Astrocyte (in vitro differentiated cells and primary cell): ENCODE results near the gene RND3. TPM values are rescaled to one million over a fixed set of nuclear protein-coding genes. Genes with fewer than 3 reads are reported as not detected.

Experiments
- DNase-seq: peaks from one replicate; pipeline ENCODE4 v3.0.0-alpha.2; 2010; ENCODE audit warnings: low read depth
- FAIRE-seq: peaks from 2 replicates; lab custom pipeline; 2011; peaks lifted over from hg19 to GRCh38; lab: Jason Lieb, UNC
- H2AFZ ChIP-seq: 2 replicates; pipeline ENCODE4 v1.6.0; 2012; ENCODE audit warnings: low read depth, low read length, inconsistent platforms
- H3K27ac ChIP-seq: 2 replicates; pipeline ENCODE4 v1.5.1; 2011; ENCODE audit warnings: low read depth, low read length, inconsistent platforms
- H3K27me3 ChIP-seq: 2 replicates; pipeline ENCODE4 v1.6.0; 2011; ENCODE audit warnings: low read length, inconsistent platforms; ENCODE audit not compliant: insufficient read depth
- H3K36me3 ChIP-seq: 2 replicates; pipeline ENCODE4 v1.5.1; 2011; ENCODE audit warnings: low read length, inconsistent platforms; ENCODE audit not compliant: insufficient read depth
- H3K4me1 ChIP-seq: 2 replicates; pipeline ENCODE4 v1.5.1; 2011; ENCODE audit warnings: low read length, inconsistent platforms; ENCODE audit not compliant: insufficient read depth
- H3K4me2 ChIP-seq: 2 replicates; pipeline ENCODE4 v1.6.0; 2012; ENCODE audit warnings: low read length, inconsistent platforms
- H3K4me3 ChIP-seq: 2 replicates; pipeline ENCODE4 v1.5.1; 2011; ENCODE audit warnings: low read depth, mild to moderate bottlenecking, low read length, inconsistent platforms; ENCODE audit not compliant: insufficient read depth
- H3K79me2 ChIP-seq: 2 replicates; pipeline ENCODE4 v1.6.0; 2012; ENCODE audit warnings: mild to moderate bottlenecking, low read length, inconsistent platforms; ENCODE audit not compliant: insufficient read depth
- H3K9ac ChIP-seq: 2 replicates; pipeline ENCODE4 v1.6.0; 2012; ENCODE audit warnings: mild to moderate bottlenecking, low read length, inconsistent platforms
- H3K9me3 ChIP-seq: 2 replicates; pipeline ENCODE4 v1.5.1; 2012; ENCODE audit warnings: low read depth, mild to moderate bottlenecking, low read length, inconsistent platforms; ENCODE audit not compliant: insufficient read depth
- H4K20me1 ChIP-seq: 2 replicates; pipeline ENCODE4 v1.6.0; 2012; ENCODE audit warnings: low read length, inconsistent platforms; ENCODE audit not compliant: insufficient read depth
- H3K27ac Mint-ChIP-seq: one replicate; pipeline ENCODE4 v1.8.0; 2021; ENCODE audit warnings: mild to moderate bottlenecking, mixed read lengths; ENCODE audit not compliant: unreplicated experiment
- H3K27me3 Mint-ChIP-seq: one replicate; pipeline ENCODE4 v1.8.0; 2021; ENCODE audit warnings: low read depth, mixed read lengths; ENCODE audit not compliant: unreplicated experiment
- H3K36me3 Mint-ChIP-seq: one replicate; pipeline ENCODE4 v1.8.0; 2021; ENCODE audit warnings: low read depth, mixed read lengths; ENCODE audit not compliant: unreplicated experiment
- H3K4me1 Mint-ChIP-seq: one replicate; pipeline ENCODE4 v1.8.0; 2021; ENCODE audit warnings: low read depth, mixed read lengths; ENCODE audit not compliant: unreplicated experiment
- H3K4me3 Mint-ChIP-seq: one replicate; pipeline ENCODE4 v1.8.0; 2021; ENCODE audit warnings: mild to moderate bottlenecking, moderate library complexity, mixed read lengths; ENCODE audit not compliant: unreplicated experiment
- H3K9me3 Mint-ChIP-seq: one replicate; pipeline ENCODE4 v1.8.0; 2021; ENCODE audit warnings: mild to moderate bottlenecking, mixed read lengths; ENCODE audit not compliant: unreplicated experiment
- EZH2 ChIP-seq: IDR thresholded peaks from 2 replicates; pipeline ENCODE4 v1.6.1; 2012; ENCODE audit warnings: mild to moderate bottlenecking, low read length, inconsistent platforms; ENCODE audit not compliant: insufficient read depth
- total RNA-seq: library from RNA; stranded (reverse); gene quantifications from 2 replicates; pipeline ENCODE4 v1.2.1, GENCODE V29; 2021
- TF ChIP-seq, protein P1 (sequence below): IDR thresholded peaks from 2 replicates; pipeline ENCODE4 v1.5.1; 2011; ENCODE audit warnings: low read depth, mild to moderate bottlenecking, inconsistent platforms, low read length, moderate library complexity; ENCODE audit not compliant: insufficient read depth

Gene RND3
- total RNA-seq, 1 donor from 2014 or later = 117 TPM

DNA sequence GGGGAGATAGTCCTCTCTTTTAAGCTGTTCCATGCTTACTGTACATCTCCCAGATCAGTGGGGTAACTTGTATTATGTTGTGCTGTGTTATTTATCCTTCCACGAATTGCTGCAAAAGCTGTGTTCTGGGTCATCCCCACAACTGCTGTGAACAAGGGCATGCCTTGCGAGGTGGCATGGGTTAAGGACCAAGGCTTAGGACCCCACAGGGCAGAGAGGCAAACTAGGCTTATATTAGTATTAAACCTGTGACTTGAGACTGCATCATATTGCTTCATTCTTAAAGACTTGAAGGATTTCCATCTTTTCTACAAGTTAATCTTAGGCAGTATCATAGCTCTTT lies 19.9 kb downstream of the RND3 start:
- peaks cover 47% of the 10 kb centered on the region for H3K36me3 ChIP-seq
- no peaks in the 10 kb centered on the region for H3K27me3 Mint-ChIP-seq
- H3K4me3 Mint-ChIP-seq = no peak overlapping the region
- peak overlapping the region; percentile 34 for H3K4me2 ChIP-seq
- TF ChIP-seq, protein P1, sequence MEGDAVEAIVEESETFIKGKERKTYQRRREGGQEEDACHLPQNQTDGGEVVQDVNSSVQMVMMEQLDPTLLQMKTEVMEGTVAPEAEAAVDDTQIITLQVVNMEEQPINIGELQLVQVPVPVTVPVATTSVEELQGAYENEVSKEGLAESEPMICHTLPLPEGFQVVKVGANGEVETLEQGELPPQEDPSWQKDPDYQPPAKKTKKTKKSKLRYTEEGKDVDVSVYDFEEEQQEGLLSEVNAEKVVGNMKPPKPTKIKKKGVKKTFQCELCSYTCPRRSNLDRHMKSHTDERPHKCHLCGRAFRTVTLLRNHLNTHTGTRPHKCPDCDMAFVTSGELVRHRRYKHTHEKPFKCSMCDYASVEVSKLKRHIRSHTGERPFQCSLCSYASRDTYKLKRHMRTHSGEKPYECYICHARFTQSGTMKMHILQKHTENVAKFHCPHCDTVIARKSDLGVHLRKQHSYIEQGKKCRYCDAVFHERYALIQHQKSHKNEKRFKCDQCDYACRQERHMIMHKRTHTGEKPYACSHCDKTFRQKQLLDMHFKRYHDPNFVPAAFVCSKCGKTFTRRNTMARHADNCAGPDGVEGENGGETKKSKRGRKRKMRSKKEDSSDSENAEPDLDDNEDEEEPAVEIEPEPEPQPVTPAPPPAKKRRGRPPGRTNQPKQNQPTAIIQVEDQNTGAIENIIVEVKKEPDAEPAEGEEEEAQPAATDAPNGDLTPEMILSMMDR = no peak
- TF ChIP-seq EZH2 = no peak
- H2AFZ ChIP-seq = no peak overlapping the region
- FAIRE-seq (no peak), DNase-seq (no peak)
- H3K9me3 ChIP-seq = no peaks in the 10 kb centered on the region
- peaks cover 16% of the 10 kb centered on the region for H3K36me3 Mint-ChIP-seq
- H3K79me2 ChIP-seq = peaks cover 31% of the 10 kb centered on the region
- H3K27ac Mint-ChIP-seq = peak overlapping the region; percentile 64
- H3K9me3 Mint-ChIP-seq = peaks cover 2% of the 10 kb centered on the region
- peaks cover 39% of the 10 kb centered on the region for H3K4me1 ChIP-seq
- H3K27ac ChIP-seq = peak overlapping the region; percentile 71
- no peak overlapping the region for H3K4me3 ChIP-seq
- H3K4me1 Mint-ChIP-seq = peaks cover 57% of the 10 kb centered on the region
- H4K20me1 ChIP-seq = peaks cover 11% of the 10 kb centered on the region
- no peaks in the 10 kb centered on the region for H3K27me3 ChIP-seq
- H3K9ac ChIP-seq = peak overlapping the region; percentile 54

DNA sequence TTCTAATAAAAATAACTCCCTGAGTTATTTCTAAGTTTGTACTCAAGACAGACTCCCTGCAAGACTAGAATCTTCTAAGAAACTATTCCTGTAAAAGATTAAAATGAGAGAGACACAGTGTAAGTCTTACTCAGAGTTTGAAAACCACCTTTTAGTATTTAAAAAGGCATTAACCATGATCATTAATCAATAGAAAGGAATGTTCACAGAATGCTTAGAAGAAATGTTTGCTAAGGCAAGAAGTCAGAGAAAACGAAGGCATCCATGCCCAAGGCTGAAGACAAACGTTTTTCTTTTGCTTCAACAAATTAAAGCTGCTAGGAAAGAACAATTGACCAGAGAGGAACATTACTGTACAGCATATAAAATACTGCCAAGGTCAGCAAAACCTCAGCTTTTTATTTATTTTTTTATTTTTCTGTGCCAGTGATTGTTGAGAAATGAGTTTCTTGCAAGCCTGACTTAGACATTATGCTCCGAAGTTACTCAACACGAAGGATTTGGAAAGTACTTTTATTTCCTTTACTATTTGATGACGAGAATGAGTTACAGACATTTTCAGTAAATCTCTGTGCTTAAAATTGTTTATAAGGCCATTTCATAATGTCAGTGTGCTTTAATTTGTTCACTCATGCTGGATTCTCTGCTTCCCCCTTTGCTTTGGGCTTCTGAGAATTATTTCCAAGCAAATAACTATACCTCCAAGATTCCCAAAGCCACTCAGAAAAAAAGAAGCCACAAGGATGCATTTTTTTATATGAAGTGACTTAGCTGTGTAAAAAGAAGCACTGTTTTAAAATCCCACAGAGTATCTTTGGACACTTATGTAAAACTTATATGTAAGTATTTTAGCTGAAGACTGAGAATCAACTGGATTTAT lies 20.5 kb downstream of the RND3 start:
- no peaks in the 10 kb centered on the region for H3K27me3 Mint-ChIP-seq
- Histone ChIP-seq H3K36me3 (peaks cover 41% of the 10 kb centered on the region), H3K4me3 (no peak overlapping the region), H3K4me2 (peak overlapping the region; percentile 34), H3K9ac (peak overlapping the region; percentile 54), H4K20me1 (peaks cover 5% of the 10 kb centered on the region), H3K27ac (peak overlapping the region; percentile 71), H2AFZ (no peak overlapping the region), H3K4me1 (peaks cover 33% of the 10 kb centered on the region), H3K9me3 (no peaks in the 10 kb centered on the region), H3K27me3 (no peaks in the 10 kb centered on the region), H3K79me2 (peaks cover 25% of the 10 kb centered on the region)
- peaks cover 13% of the 10 kb centered on the region for H3K36me3 Mint-ChIP-seq
- no peak overlapping the region for H3K4me3 Mint-ChIP-seq
- no peak for TF ChIP-seq EZH2
- TF ChIP-seq, protein P1 = no peak
- peaks cover 2% of the 10 kb centered on the region for H3K9me3 Mint-ChIP-seq
- peak; percentile 89 for DNase-seq
- H3K27ac Mint-ChIP-seq = peak overlapping the region; percentile 64
- peaks cover 51% of the 10 kb centered on the region for H3K4me1 Mint-ChIP-seq
- peak; percentile 45 for FAIRE-seq
